HL-60 (cell line): ENCODE results near the gene C14orf39.

Experiments
- DNase-seq, 2 experiments: peaks; one replicate each; pipeline ENCODE4 v3.0.0-alpha.2; 2010 to 2020; ENCODE audit warnings: low read depth in 1 of 2, low spot score in 1 of 2
- H3K27ac ChIP-seq: fragments of 250-450 bp; sonication (Bioruptor Pico); replicated peaks from 2 replicates; pipeline ENCODE4 v1.5.1; 2020; ENCODE audit warnings: mild to moderate bottlenecking, moderate library complexity
- H3K27me3 ChIP-seq: fragments of 250-450 bp; sonication (Bioruptor Pico); 2 replicates; pipeline ENCODE4 v1.5.1; 2021; ENCODE audit warnings: mild to moderate bottlenecking, moderate library complexity; ENCODE audit not compliant: insufficient read depth, poor library complexity, severe bottlenecking
- H3K4me3 ChIP-seq: replicated peaks from 2 replicates; pipeline ENCODE4 v1.5.1; 2011; ENCODE audit warnings: mild to moderate bottlenecking, control low read depth, low read length; ENCODE audit not compliant: insufficient read depth
- CTCF ChIP-seq: IDR thresholded peaks from one replicate; pipeline ENCODE4 v1.5.1; 2011; ENCODE audit warnings: low read length, control low read depth, inconsistent platforms; ENCODE audit not compliant: insufficient read depth
- GABPA ChIP-seq: IDR thresholded peaks from 2 replicates; pipeline ENCODE4 v1.6.1; 2012; ENCODE audit warnings: low read depth
- POLR2AphosphoS5 ChIP-seq: IDR thresholded peaks from 2 replicates; pipeline ENCODE4 v1.6.1; 2012; ENCODE audit warnings: low read depth
- REST ChIP-seq: IDR thresholded peaks from 2 replicates; pipeline ENCODE4 v1.6.1; 2012; ENCODE audit warnings: low read depth; ENCODE audit not compliant: insufficient replicate concordance
- SPI1 ChIP-seq: IDR thresholded peaks from 2 replicates; pipeline ENCODE4 v1.6.1; 2012; ENCODE audit warnings: low read depth, mild to moderate bottlenecking, borderline replicate concordance

C14orf39 gene

GRCh38 chr14:60502541-60502940 lies 16.7 kb upstream of the C14orf39 start:
- no peak overlapping the region for H3K27ac ChIP-seq
- H3K27me3 ChIP-seq = peaks cover 49% of the 10 kb centered on the region

GRCh38 chr14:60495946-60496345 lies 10.1 kb upstream of the C14orf39 start:
- Histone ChIP-seq H3K4me3 (no peak overlapping the region), H3K27me3 (peaks cover 3% of the 10 kb centered on the region), H3K27ac (no peak overlapping the region)
- DNase-seq = no peak
- TF ChIP-seq CTCF = no peak
- no peak for TF ChIP-seq REST
- no peak for TF ChIP-seq GABPA
- TF ChIP-seq SPI1 = no peak
- no peak for TF ChIP-seq POLR2AphosphoS5

More at GRCh38 chr14:60502541-60502940, 16.7 kb upstream of the C14orf39 start:
- TF ChIP-seq GABPA = no peak
- TF ChIP-seq CTCF = no peak
- no peak for TF ChIP-seq POLR2AphosphoS5
- no peak for TF ChIP-seq SPI1
- no peak for TF ChIP-seq REST
- H3K4me3 ChIP-seq = no peak overlapping the region
- no peak for DNase-seq

- peaks cover 33% of the 10 kb centered on the region for H3K27me3 ChIP-seq
- no peak for DNase-seq
- TF ChIP-seq SPI1 = no peak
- no peak for TF ChIP-seq GABPA
- TF ChIP-seq REST = no peak
- no peak for TF ChIP-seq CTCF
- TF ChIP-seq POLR2AphosphoS5 = no peak
- H3K27ac ChIP-seq = no peak overlapping the region
- H3K4me3 ChIP-seq = no peak overlapping the region
These were observed 4.4 kb upstream of the C14orf39 start for GRCh38 chr14:60490270-60490669.
